Keratinocyte (primary cell): ENCODE data around the gene MAP7D1. TPM values are rescaled to one million over a fixed set of nuclear protein-coding genes. Genes with fewer than 3 reads are reported as not detected.

Experiments used
- DNase-seq: peaks from one replicate; pipeline ENCODE4 v3.0.0-alpha.2; 2011; ENCODE audit warnings: low read depth, missing footprints, low spot score
- FAIRE-seq: peaks from 2 replicates; lab custom pipeline; 2011; peaks lifted over from hg19 to GRCh38; lab: Jason Lieb, UNC
- H2AFZ ChIP-seq: 2 replicates; pipeline ENCODE4 v1.6.0; 2012; ENCODE audit warnings: low read length, control low read depth, inconsistent platforms; ENCODE audit not compliant: control insufficient read depth
- H3K27ac ChIP-seq: 2 replicates; pipeline ENCODE4 v1.5.1; 2011; ENCODE audit warnings: low read length; ENCODE audit not compliant: control insufficient read depth, insufficient read depth
- H3K27me3 ChIP-seq: 3 replicates; pipeline ENCODE4 v1.6.0; 2011; ENCODE audit warnings: low read length; ENCODE audit not compliant: control insufficient read depth, insufficient read depth; ENCODE audit errors: extremely low read depth
- H3K36me3 ChIP-seq, 2 experiments: 2 replicates in 1 of 2; 3 replicates in 1 of 2; pipeline ENCODE4 v1.5.1; 2011; ENCODE audit warnings: low read length in 2 of 2, mild to moderate bottlenecking in 1 of 2; ENCODE audit not compliant: control insufficient read depth in 2 of 2, insufficient read depth in 2 of 2; ENCODE audit errors: extremely low read depth in 1 of 2
- H3K4me1 ChIP-seq: 3 replicates; pipeline ENCODE4 v1.5.1; 2011; ENCODE audit warnings: low read length; ENCODE audit not compliant: control insufficient read depth, insufficient read depth; ENCODE audit errors: extremely low read depth
- H3K4me2 ChIP-seq: 3 replicates; pipeline ENCODE4 v1.6.0; 2011; ENCODE audit warnings: low read depth, low read length; ENCODE audit not compliant: control insufficient read depth, insufficient read depth; ENCODE audit errors: extremely low read depth
- H3K4me3 ChIP-seq, 3 experiments: fragments of 200-600 bp in 1 of 3; sonication (generic) in 1 of 3; 2 replicates in 2 of 3; 3 replicates in 1 of 3; pipeline ENCODE4 v1.5.1; 2011 to 2016; ENCODE audit warnings: low read length in 3 of 3, mild to moderate bottlenecking in 3 of 3, control low read depth in 2 of 3, inconsistent platforms in 1 of 3, low read depth in 1 of 3, mixed read lengths in 1 of 3, mixed run types in 1 of 3, moderate library complexity in 1 of 3; ENCODE audit not compliant: control insufficient read depth in 2 of 3, insufficient read depth in 2 of 3; ENCODE audit errors: extremely low read depth in 1 of 3
- H3K79me2 ChIP-seq: 2 replicates; pipeline ENCODE4 v1.6.0; 2012; ENCODE audit warnings: low read length; ENCODE audit not compliant: control insufficient read depth, insufficient read depth
- H3K9ac ChIP-seq: 3 replicates; pipeline ENCODE4 v1.6.0; 2011; ENCODE audit warnings: low read length; ENCODE audit not compliant: control insufficient read depth, insufficient read depth; ENCODE audit errors: extremely low read depth
- H3K9me1 ChIP-seq: 3 replicates; pipeline ENCODE4 v1.6.0; 2011; ENCODE audit warnings: low read length; ENCODE audit not compliant: control insufficient read depth, insufficient read depth; ENCODE audit errors: extremely low read depth
- H3K9me3 ChIP-seq: 2 replicates; pipeline ENCODE4 v1.5.1; 2012; ENCODE audit warnings: low read depth, low read length; ENCODE audit not compliant: control insufficient read depth
- H4K20me1 ChIP-seq: 3 replicates; pipeline ENCODE4 v1.6.0; 2011; ENCODE audit warnings: low read length; ENCODE audit not compliant: control insufficient read depth, insufficient read depth; ENCODE audit errors: extremely low read depth
- EZH2 ChIP-seq: IDR thresholded peaks from one replicate; pipeline ENCODE4 v1.6.1; 2012; ENCODE audit warnings: inconsistent platforms, mild to moderate bottlenecking, low read length, moderate library complexity
- dilution Hi-C: fragments of 300-500 bp; cut with MboI; formaldehyde crosslinking; loops from one replicate; pipeline ENCODE4 v1.7.0; 2020; ENCODE audit warnings: low sequenced_read_pairs; ENCODE audit not compliant: extremely low pct_ligation_motif_present
- polyA plus RNA-seq, 5 experiments: library from polyadenylated mRNA; depleted of rRNA in 3 of 5; stranded (reverse) in 3 of 5; stranded (forward) in 1 of 5; unstranded in 1 of 5; fragments of >200 nt; gene quantifications; 1 replicate in 1 of 5; 2 replicates in 3 of 5; 3 replicates in 1 of 5; pipeline versions ENCODE4 v1.2.1 to v1.2.3, GENCODE V29; 2011 to 2012; ENCODE audit warnings: missing spikeins in 2 of 5, low read depth in 1 of 5, low replicate concordance in 1 of 5
- TF ChIP-seq, protein P1 (sequence below), 3 experiments: IDR thresholded peaks in 1 of 3; conservative IDR thresholded peaks in 1 of 3; optimal IDR thresholded peaks in 1 of 3; 2 replicates in 2 of 3; 3 replicates in 1 of 3; pipeline versions ENCODE3 to v1.5.1; 2011; ENCODE audit warnings: low read length in 3 of 3, mild to moderate bottlenecking in 3 of 3, moderate library complexity in 2 of 3, control low read depth in 1 of 3, inconsistent platforms in 1 of 3; ENCODE audit not compliant: insufficient read depth in 2 of 3; ENCODE audit errors: extremely low read depth in 1 of 3

The MAP7D1 gene
- polyA plus RNA-seq, 1 donor (not counting 4 experiments of a cell fraction or from before 2014, with no cell fraction given) = 75.0 TPM

GRCh38 chr1:36135796-36136195 is 20.2 kb upstream of the MAP7D1 start:
- Histone ChIP-seq H3K4me3 (no peak overlapping the region), H2AFZ (no peak overlapping the region), H3K9ac (no peak overlapping the region), H3K9me3 (no peaks in the 10 kb centered on the region), H3K9me1 (peaks cover 3% of the 10 kb centered on the region), H3K4me1 (peaks cover 48% of the 10 kb centered on the region), H3K79me2 (peaks cover 17% of the 10 kb centered on the region), H3K27me3 (no peaks in the 10 kb centered on the region), H3K36me3 (peaks cover 11 to 35% of the 10 kb centered on the region in 2 experiments), H3K4me2 (no peak overlapping the region), H3K27ac (peak overlapping the region; percentile 98), H4K20me1 (peaks cover 3% of the 10 kb centered on the region)
- dilution Hi-C loops = no loop called here
- TF ChIP-seq EZH2 = no peak
- TF ChIP-seq, protein P1, sequence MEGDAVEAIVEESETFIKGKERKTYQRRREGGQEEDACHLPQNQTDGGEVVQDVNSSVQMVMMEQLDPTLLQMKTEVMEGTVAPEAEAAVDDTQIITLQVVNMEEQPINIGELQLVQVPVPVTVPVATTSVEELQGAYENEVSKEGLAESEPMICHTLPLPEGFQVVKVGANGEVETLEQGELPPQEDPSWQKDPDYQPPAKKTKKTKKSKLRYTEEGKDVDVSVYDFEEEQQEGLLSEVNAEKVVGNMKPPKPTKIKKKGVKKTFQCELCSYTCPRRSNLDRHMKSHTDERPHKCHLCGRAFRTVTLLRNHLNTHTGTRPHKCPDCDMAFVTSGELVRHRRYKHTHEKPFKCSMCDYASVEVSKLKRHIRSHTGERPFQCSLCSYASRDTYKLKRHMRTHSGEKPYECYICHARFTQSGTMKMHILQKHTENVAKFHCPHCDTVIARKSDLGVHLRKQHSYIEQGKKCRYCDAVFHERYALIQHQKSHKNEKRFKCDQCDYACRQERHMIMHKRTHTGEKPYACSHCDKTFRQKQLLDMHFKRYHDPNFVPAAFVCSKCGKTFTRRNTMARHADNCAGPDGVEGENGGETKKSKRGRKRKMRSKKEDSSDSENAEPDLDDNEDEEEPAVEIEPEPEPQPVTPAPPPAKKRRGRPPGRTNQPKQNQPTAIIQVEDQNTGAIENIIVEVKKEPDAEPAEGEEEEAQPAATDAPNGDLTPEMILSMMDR (optimal IDR thresholded peaks at IDR 0.05 in 1 of 3, IDR thresholded peaks at IDR 0.05 in 1 of 3, conservative IDR thresholded peaks at IDR 0.05 in 1 of 3; ENCODE audit: extremely low read depth in 1 of 3, insufficient read depth in 2 of 3, low read length in 3 of 3) = no peak
- FAIRE-seq = no peak
- no peak for DNase-seq

GRCh38 chr1:36136535-36136934 is 19.4 kb upstream of the MAP7D1 start:
- Histone ChIP-seq H3K36me3 (peaks cover 11 to 35% of the 10 kb centered on the region in 2 experiments), H3K9me1 (peaks cover 3% of the 10 kb centered on the region), H3K4me2 (no peak overlapping the region), H3K9ac (no peak overlapping the region), H3K4me1 (peaks cover 52% of the 10 kb centered on the region), H4K20me1 (peaks cover 3% of the 10 kb centered on the region), H3K27ac (peak overlapping the region; percentile 98), H3K4me3 (no peak overlapping the region), H3K9me3 (no peaks in the 10 kb centered on the region), H2AFZ (no peak overlapping the region), H3K79me2 (peaks cover 23% of the 10 kb centered on the region), H3K27me3 (no peaks in the 10 kb centered on the region)
- dilution Hi-C loops = no loop called here
- FAIRE-seq = peak; percentile 88
- DNase-seq = no peak
- TF ChIP-seq EZH2 = no peak
- TF ChIP-seq, protein P1 (optimal IDR thresholded peaks at IDR 0.05 in 1 of 3, IDR thresholded peaks at IDR 0.05 in 1 of 3, conservative IDR thresholded peaks at IDR 0.05 in 1 of 3; ENCODE audit: extremely low read depth in 1 of 3, insufficient read depth in 2 of 3, low read length in 3 of 3) = no peak
